SK-N-SH treated with all-trans-retinoic acid at 6 μM for 48 hours (cell line): Measurements from ENCODE around the gene AMDHD2.

ENCODE experiments used
- ATAC-seq: fragments of 200-7000 bp; cut with Tn5 transposase; 3 replicates; pipeline ENCODE4 v1.9.1; 2020; ENCODE audit warnings: mild to moderate bottlenecking, moderate library complexity
- ARNTL ChIP-seq: fragments of 450-650 bp; formaldehyde crosslinking; IDR thresholded peaks from 2 replicates; pipeline ENCODE4 v1.5.0; 2020; ENCODE audit warnings: low read depth, mild to moderate bottlenecking, moderate library complexity, borderline replicate concordance
- BACH2 ChIP-seq: fragments of 250-450 bp; sonication (Bioruptor Pico); IDR thresholded peaks from 2 replicates; pipeline ENCODE4 v1.9.0; 2021; ENCODE audit warnings: mild to moderate bottlenecking, borderline replicate concordance
- CSDC2 ChIP-seq: fragments of 250-450 bp; sonication (Bioruptor Pico); IDR thresholded peaks from 2 replicates; pipeline ENCODE4 v1.5.0; 2020; ENCODE audit warnings: mild to moderate bottlenecking, moderate library complexity
- CSRNP3 ChIP-seq: fragments of 250-450 bp; sonication (Bioruptor Pico); IDR thresholded peaks from 2 replicates; pipeline ENCODE4 v1.5.1; 2021; ENCODE audit warnings: mild to moderate bottlenecking, moderate library complexity
- ESRRG ChIP-seq: fragments of 250-450 bp; sonication (Bioruptor Pico); IDR thresholded peaks from 2 replicates; pipeline ENCODE4 v1.6.1; 2021; ENCODE audit warnings: mild to moderate bottlenecking
- GLIS3 ChIP-seq: fragments of 250-450 bp; sonication (Bioruptor Pico); IDR thresholded peaks from 2 replicates; pipeline ENCODE4 v1.5.0; 2020; ENCODE audit warnings: mild to moderate bottlenecking, moderate library complexity
- ISL1 ChIP-seq: fragments of 250-450 bp; sonication (Bioruptor Pico); IDR thresholded peaks from 2 replicates; pipeline ENCODE4 v2.1.2; 2022; ENCODE audit warnings: mild to moderate bottlenecking, moderate library complexity
- PATZ1 ChIP-seq: fragments of 250-450 bp; sonication (Bioruptor Pico); IDR thresholded peaks from 2 replicates; pipeline ENCODE4 v1.8.0; 2020; ENCODE audit warnings: mild to moderate bottlenecking, moderate library complexity, borderline replicate concordance
- POU6F1 ChIP-seq: fragments of 250-450 bp; sonication (Bioruptor Pico); IDR thresholded peaks from 2 replicates; pipeline ENCODE4 v1.8.0; 2021; ENCODE audit warnings: low read depth, mild to moderate bottlenecking, moderate library complexity, borderline replicate concordance
- PPARA ChIP-seq: fragments of 250-450 bp; sonication (Bioruptor Pico); IDR thresholded peaks from 2 replicates; pipeline ENCODE4 v1.5.0; 2020; ENCODE audit warnings: mild to moderate bottlenecking, borderline replicate concordance
- RARB ChIP-seq: fragments of 250-450 bp; sonication (Bioruptor Pico); IDR thresholded peaks from 2 replicates; pipeline ENCODE4 v1.8.0; 2021; ENCODE audit warnings: mild to moderate bottlenecking, moderate library complexity
- SNAI2 ChIP-seq: fragments of 250-450 bp; sonication (Bioruptor Pico); IDR thresholded peaks from 2 replicates; pipeline ENCODE4 v1.5.0; 2020; ENCODE audit warnings: mild to moderate bottlenecking, moderate library complexity
- TCF4 ChIP-seq: fragments of 250-450 bp; sonication (Bioruptor Pico); IDR thresholded peaks from 2 replicates; pipeline ENCODE4 v1.8.0; 2021; ENCODE audit warnings: mild to moderate bottlenecking, moderate library complexity, borderline replicate concordance
- ZC3H10 ChIP-seq: fragments of 250-450 bp; sonication (Bioruptor Pico); IDR thresholded peaks from 2 replicates; pipeline ENCODE4 v1.5.1; 2021; ENCODE audit warnings: mild to moderate bottlenecking, moderate library complexity
- ZFP3 ChIP-seq: fragments of 250-450 bp; sonication (Bioruptor Pico); IDR thresholded peaks from 2 replicates; pipeline ENCODE4 v1.5.0; 2020; ENCODE audit warnings: mild to moderate bottlenecking, moderate library complexity
- ZNF565 ChIP-seq: fragments of 450-650 bp; formaldehyde crosslinking; conservative IDR thresholded peaks from 2 replicates; pipeline ENCODE4 v1.5.0; 2020; ENCODE audit warnings: low read depth, mild to moderate bottlenecking, moderate library complexity
- ZNF70 ChIP-seq: fragments of 450-650 bp; formaldehyde crosslinking; IDR thresholded peaks from 2 replicates; pipeline ENCODE4 v1.5.0; 2020; ENCODE audit warnings: mild to moderate bottlenecking, moderate library complexity
- ZNF8 ChIP-seq: fragments of 450-650 bp; formaldehyde crosslinking; IDR thresholded peaks from 2 replicates; pipeline ENCODE4 v1.5.0; 2020; ENCODE audit warnings: mild to moderate bottlenecking, moderate library complexity
- TF ChIP-seq, protein P1 (sequence below): fragments of 250-450 bp; sonication (Bioruptor Pico); IDR thresholded peaks from 2 replicates; pipeline ENCODE4 v1.5.0; 2020; ENCODE audit warnings: mild to moderate bottlenecking, moderate library complexity
- TF ChIP-seq, protein P2 (sequence below): fragments of 250-450 bp; sonication (Bioruptor Pico); IDR thresholded peaks from 2 replicates; pipeline ENCODE4 v1.5.1; 2020; ENCODE audit warnings: low read depth, mild to moderate bottlenecking, moderate library complexity

AMDHD2 gene

GRCh38 chr16:2513405-2514332, 6.5 kb upstream of the AMDHD2 start, which contains the start of gene ATP6V0C:
Gene ATP6V0C, plus strand, starts transcription at chr16:2513952. Its CDS starts 152 bp downstream, at chr16:2514104.
- peak; percentile 90 for ATAC-seq
- TF ChIP-seq SNAI2 (no peak), ZFP3 (no peak), TCF4 (CRISPR knock-in tag) (no peak), ZC3H10 (no peak), ISL1 (CRISPR knock-in tag) (no peak), PPARA (CRISPR knock-in tag) (no peak), BACH2 (CRISPR knock-in tag) (no peak), ZNF70 (CRISPR knock-in tag) (no peak)
- TF ChIP-seq, protein P1, sequence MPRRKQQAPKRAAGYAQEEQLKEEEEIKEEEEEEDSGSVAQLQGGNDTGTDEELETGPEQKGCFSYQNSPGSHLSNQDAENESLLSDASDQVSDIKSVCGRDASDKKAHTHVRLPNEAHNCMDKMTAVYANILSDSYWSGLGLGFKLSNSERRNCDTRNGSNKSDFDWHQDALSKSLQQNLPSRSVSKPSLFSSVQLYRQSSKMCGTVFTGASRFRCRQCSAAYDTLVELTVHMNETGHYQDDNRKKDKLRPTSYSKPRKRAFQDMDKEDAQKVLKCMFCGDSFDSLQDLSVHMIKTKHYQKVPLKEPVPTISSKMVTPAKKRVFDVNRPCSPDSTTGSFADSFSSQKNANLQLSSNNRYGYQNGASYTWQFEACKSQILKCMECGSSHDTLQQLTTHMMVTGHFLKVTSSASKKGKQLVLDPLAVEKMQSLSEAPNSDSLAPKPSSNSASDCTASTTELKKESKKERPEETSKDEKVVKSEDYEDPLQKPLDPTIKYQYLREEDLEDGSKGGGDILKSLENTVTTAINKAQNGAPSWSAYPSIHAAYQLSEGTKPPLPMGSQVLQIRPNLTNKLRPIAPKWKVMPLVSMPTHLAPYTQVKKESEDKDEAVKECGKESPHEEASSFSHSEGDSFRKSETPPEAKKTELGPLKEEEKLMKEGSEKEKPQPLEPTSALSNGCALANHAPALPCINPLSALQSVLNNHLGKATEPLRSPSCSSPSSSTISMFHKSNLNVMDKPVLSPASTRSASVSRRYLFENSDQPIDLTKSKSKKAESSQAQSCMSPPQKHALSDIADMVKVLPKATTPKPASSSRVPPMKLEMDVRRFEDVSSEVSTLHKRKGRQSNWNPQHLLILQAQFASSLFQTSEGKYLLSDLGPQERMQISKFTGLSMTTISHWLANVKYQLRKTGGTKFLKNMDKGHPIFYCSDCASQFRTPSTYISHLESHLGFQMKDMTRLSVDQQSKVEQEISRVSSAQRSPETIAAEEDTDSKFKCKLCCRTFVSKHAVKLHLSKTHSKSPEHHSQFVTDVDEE, result no peak
- TF ChIP-seq, protein P2, sequence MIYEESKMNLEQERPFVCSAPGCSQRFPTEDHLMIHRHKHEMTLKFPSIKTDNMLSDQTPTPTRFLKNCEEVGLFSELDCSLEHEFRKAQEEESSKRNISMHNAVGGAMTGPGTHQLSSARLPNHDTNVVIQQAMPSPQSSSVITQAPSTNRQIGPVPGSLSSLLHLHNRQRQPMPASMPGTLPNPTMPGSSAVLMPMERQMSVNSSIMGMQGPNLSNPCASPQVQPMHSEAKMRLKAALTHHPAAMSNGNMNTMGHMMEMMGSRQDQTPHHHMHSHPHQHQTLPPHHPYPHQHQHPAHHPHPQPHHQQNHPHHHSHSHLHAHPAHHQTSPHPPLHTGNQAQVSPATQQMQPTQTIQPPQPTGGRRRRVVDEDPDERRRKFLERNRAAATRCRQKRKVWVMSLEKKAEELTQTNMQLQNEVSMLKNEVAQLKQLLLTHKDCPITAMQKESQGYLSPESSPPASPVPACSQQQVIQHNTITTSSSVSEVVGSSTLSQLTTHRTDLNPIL (CRISPR knock-in tag), result no peak
- TF ChIP-seq, all 23 proteins: peak for 0

DNA sequence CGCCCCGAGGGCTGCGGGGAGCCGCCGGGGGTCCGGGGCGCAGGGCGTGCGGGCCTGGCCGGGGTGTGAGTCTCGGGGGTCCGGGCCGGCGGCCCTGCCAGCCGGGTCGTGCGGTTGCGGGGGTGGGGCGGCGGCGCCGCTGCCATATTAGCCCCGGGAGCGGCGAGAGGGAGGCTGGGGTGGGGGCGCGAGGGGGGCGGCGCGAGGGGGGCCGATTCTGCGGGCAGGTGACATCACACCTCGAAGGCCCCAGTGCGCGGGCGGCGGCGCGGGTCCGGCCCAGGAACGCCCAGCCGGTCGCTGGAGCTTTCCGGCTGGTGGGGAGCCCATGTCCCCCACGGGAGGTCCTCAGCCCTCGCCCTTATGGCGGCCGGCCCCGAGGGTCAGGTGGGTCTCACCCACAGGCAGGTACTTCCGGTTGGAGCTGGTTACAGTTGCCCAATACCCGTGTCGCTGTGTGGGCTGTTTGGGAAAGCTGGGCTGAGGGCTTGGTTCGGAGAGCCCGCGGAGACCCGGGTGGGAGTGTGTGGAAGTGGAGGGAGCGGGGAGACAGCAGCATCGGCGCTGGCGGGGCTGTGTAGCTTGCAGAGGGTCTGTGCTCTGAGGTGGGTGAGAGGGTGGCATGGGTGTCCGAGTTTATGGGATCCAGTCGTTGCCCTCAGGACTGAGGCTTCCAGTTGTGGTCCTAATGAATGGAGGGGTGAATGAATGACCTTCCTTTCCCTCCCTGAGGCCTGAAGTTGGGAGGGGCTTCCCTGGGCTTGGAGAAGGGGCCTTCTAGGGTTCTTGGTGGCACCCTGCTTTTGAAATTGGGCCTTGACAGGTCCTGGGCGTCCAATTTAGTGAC, 5.6 kb upstream of the AMDHD2 start:
- no peak for ATAC-seq
- TF ChIP-seq ZNF8 (CRISPR knock-in tag), result no peak
- no peak for TF ChIP-seq ZNF70 (CRISPR knock-in tag)
- no peak for TF ChIP-seq PATZ1 (CRISPR knock-in tag)
- TF ChIP-seq ISL1 (CRISPR knock-in tag), result no peak
- no peak for TF ChIP-seq PPARA (CRISPR knock-in tag)
- no peak for TF ChIP-seq GLIS3
- no peak for TF ChIP-seq CSRNP3 (CRISPR knock-in tag)
- no peak for TF ChIP-seq ZFP3
- TF ChIP-seq ARNTL (CRISPR knock-in tag), result no peak
- TF ChIP-seq ESRRG, result no peak
- no peak for TF ChIP-seq ZC3H10
- no peak for TF ChIP-seq TCF4 (CRISPR knock-in tag)
- TF ChIP-seq POU6F1 (CRISPR knock-in tag), result no peak
- no peak for TF ChIP-seq ZNF565
- TF ChIP-seq BACH2 (CRISPR knock-in tag), result no peak
- TF ChIP-seq, protein P1, result no peak
- no peak for TF ChIP-seq CSDC2 (CRISPR knock-in tag)
- no peak for TF ChIP-seq RARB (CRISPR knock-in tag)
